Small intestine (tissue), 7 donors: Measurements from ENCODE around the gene TRIM3. TPM values are rescaled to one million over a fixed set of nuclear protein-coding genes. Genes with fewer than 3 reads are reported as not detected.

Experiments
- DNase-seq, 2 donors: peaks; one replicate each; pipeline versions ENCODE4 v3.0.0 to v3.0.0-alpha.2; 2013
- FAIRE-seq: peaks from 2 replicates; lab custom pipeline; 2012; peaks lifted over from hg19 to GRCh38; lab: Jason Lieb, UNC
- H3K27ac ChIP-seq, 3 donors: one replicate each; pipeline ENCODE4 v1.5.1; 2013; ENCODE audit warnings: low read length in 2 of 3, mild to moderate bottlenecking in 2 of 3, control low read depth in 1 of 3, inconsistent platforms in 1 of 3, low read depth in 1 of 3, moderate library complexity in 1 of 3
- H3K27me3 ChIP-seq, 3 donors: one replicate each; pipeline ENCODE4 v1.6.1; 2013; ENCODE audit warnings: low read length in 3 of 3, inconsistent platforms in 1 of 3; ENCODE audit not compliant: control insufficient read depth in 3 of 3, insufficient read depth in 3 of 3
- H3K36me3 ChIP-seq, 3 donors: one replicate each; pipeline ENCODE4 v1.6.1; 2013; ENCODE audit warnings: low read length in 3 of 3, inconsistent platforms in 1 of 3, low read depth in 1 of 3, mild to moderate bottlenecking in 1 of 3, moderate library complexity in 1 of 3; ENCODE audit not compliant: control insufficient read depth in 3 of 3, insufficient read depth in 2 of 3
- H3K4me1 ChIP-seq, 3 donors: one replicate each; pipeline ENCODE4 v1.6.1; 2013; ENCODE audit warnings: low read length in 2 of 3, inconsistent platforms in 1 of 3, low read depth in 1 of 3, mild to moderate bottlenecking in 1 of 3, moderate library complexity in 1 of 3; ENCODE audit not compliant: control insufficient read depth in 3 of 3, insufficient read depth in 2 of 3
- H3K4me3 ChIP-seq, 3 donors: one replicate each; pipeline ENCODE4 v1.5.1; 2013; ENCODE audit warnings: low read length in 3 of 3, control low read depth in 1 of 3, inconsistent platforms in 1 of 3, low read depth in 1 of 3, mild to moderate bottlenecking in 1 of 3, moderate library complexity in 1 of 3
- H3K9me3 ChIP-seq, 2 donors: one replicate each; pipeline ENCODE4 v1.6.1; 2013; ENCODE audit warnings: low read depth in 1 of 2, low read length in 1 of 2; ENCODE audit not compliant: control insufficient read depth in 2 of 2, insufficient read depth in 1 of 2
- WGBS, 3 donors: extraction: QIAGEN DNeasy Blood & Tissue Kit; methylation state at CpG; one replicate each; pipeline ENCODE4 v1.1.7; 2013; 5-methylcytosine and 5-hydroxymethylcytosine counted together
- polyA plus RNA-seq, 4 donors: library from polyadenylated mRNA; stranded (reverse) in 3 of 4; unstranded in 1 of 4; fragments of 200-250 nt in 3 of 4; fragments of 120-200 nt in 1 of 4; gene quantifications; one replicate each; pipeline versions ENCODE4 v1.2.1 to v1.2.3, GENCODE V29; 2013
- donor health status: healthy with polysubstance abuse.
- donor health status: control.
- donor health status: control.
- donor health status: Bipolar disorder and iron deficiency.
- donor health status: healthy.

TRIM3 gene
- polyA plus RNA-seq, 4 donors, result 11.0 to 96.4 (median 39.3) TPM

DNA sequence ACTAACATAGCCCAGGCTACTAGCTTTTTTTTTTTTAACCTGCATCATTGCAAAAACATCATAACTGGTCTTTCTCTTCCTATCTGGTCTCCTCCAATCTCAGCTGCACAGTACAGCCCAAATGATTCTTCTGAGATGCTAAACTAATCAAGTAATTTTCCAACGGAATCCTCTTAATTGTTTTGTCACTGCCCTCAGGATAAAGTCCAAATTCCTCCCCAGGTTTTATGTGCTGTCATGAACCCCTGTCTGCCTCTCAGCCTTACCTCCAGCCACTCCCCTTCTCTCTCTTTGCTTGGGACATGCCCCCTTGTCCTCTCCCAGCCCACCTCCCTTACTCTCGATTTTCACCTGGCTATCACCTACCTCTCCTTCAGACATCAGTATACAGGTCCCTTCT lies 67.4 kb downstream of the TRIM3 start:
- no peak for FAIRE-seq
- no peak for DNase-seq
- Histone ChIP-seq H3K4me3 (no peak overlapping the region), H3K27ac (no peak overlapping the region), H3K4me1 (peaks cover 0 to 11% (median 0%) of the 10 kb centered on the region in 3 donors), H3K9me3 (no peaks in the 10 kb centered on the region), H3K36me3 (peaks cover 0 to 55% (median 0%) of the 10 kb centered on the region in 3 donors), H3K27me3 (no peaks in the 10 kb centered on the region)
- WGBS, 3 donors, result 16 to 51% (median 33%) methylated on average over 2 of the region's 2 CpGs

GRCh38 chr11:6405846-6406245 lies 67.9 kb downstream of the TRIM3 start:
- Histone ChIP-seq H3K4me1 (peaks cover 0 to 11% (median 0%) of the 10 kb centered on the region in 3 donors), H3K4me3 (no peak overlapping the region), H3K27ac (peak overlapping the region in 1 of 3 donors; percentile 0), H3K36me3 (peaks cover 0 to 56% (median 0%) of the 10 kb centered on the region in 3 donors), H3K9me3 (no peaks in the 10 kb centered on the region), H3K27me3 (no peaks in the 10 kb centered on the region)
- FAIRE-seq, result no peak
- no peak for DNase-seq
- WGBS, 3 donors, result 92 to 95% (median 93%) methylated on average over 6 of the region's 6 CpGs

GRCh38 chr11:6405052-6405667 lies 68.6 kb downstream of the TRIM3 start:
- no peak for FAIRE-seq
- 81 to 95% (median 92%) methylated on average over 13 of the region's 13 CpGs for WGBS, 3 donors

GRCh38 chr11:6404342-6405051 lies 69.2 kb downstream of the TRIM3 start:
- peak overlapping the region; percentile 1 to 57 (median 51) for H3K27ac ChIP-seq
- peaks cover 0 to 11% (median 0%) of the 10 kb centered on the region in 3 donors for H3K4me1 ChIP-seq
- FAIRE-seq (no peak), DNase-seq (peak in 1 of 2 donors; percentile 27)
- no peaks in the 10 kb centered on the region for H3K27me3 ChIP-seq
- WGBS, 3 donors, result 75 to 84% (median 82%) methylated on average over 15 to 16 of the region's 16 CpGs
- no peaks in the 10 kb centered on the region for H3K9me3 ChIP-seq
- H3K36me3 ChIP-seq, result peaks cover 0 to 55% (median 0%) of the 10 kb centered on the region in 3 donors
- H3K4me3 ChIP-seq, result no peak overlapping the region

More at GRCh38 chr11:6405052-6405667, 68.6 kb downstream of the TRIM3 start:
- peak in 1 of 2 donors; percentile 48 for DNase-seq
- no peaks in the 10 kb centered on the region for H3K27me3 ChIP-seq
- peaks cover 0 to 55% (median 0%) of the 10 kb centered on the region in 3 donors for H3K36me3 ChIP-seq
- H3K27ac ChIP-seq, result peak overlapping the region; percentile 17 to 57 (median 51)
- H3K4me1 ChIP-seq, result peaks cover 0 to 11% (median 0%) of the 10 kb centered on the region in 3 donors
- H3K9me3 ChIP-seq, result no peaks in the 10 kb centered on the region
- H3K4me3 ChIP-seq, result no peak overlapping the region

GRCh38 chr11:6403539-6403938 lies 70.2 kb downstream of the TRIM3 start:
- peaks cover 0 to 51% (median 0%) of the 10 kb centered on the region in 3 donors for H3K36me3 ChIP-seq
- 89 to 91% (median 90%) methylated on average over 8 of the region's 8 CpGs for WGBS, 3 donors
- no peaks in the 10 kb centered on the region for H3K27me3 ChIP-seq
- H3K4me1 ChIP-seq, result peaks cover 0 to 11% (median 0%) of the 10 kb centered on the region in 3 donors
- no peak for FAIRE-seq
- H3K9me3 ChIP-seq, result no peaks in the 10 kb centered on the region
- no peak overlapping the region for H3K4me3 ChIP-seq
- DNase-seq, result no peak
- peak overlapping the region in 2 of 3 donors; percentile 46 to 71 for H3K27ac ChIP-seq

- H3K27ac ChIP-seq, result peak overlapping the region in 2 of 3 donors; percentile 46 to 71
Measured at GRCh38 chr11:6402561-6402981, 71.2 kb downstream of the TRIM3 start.

GRCh38 chr11:6402061-6402470 lies 71.7 kb downstream of the TRIM3 start:
- WGBS, 3 donors, result 76 to 93% (median 78%) methylated on average over 11 to 12 of the region's 12 CpGs
- Histone ChIP-seq H3K36me3 (peaks cover 0 to 55% (median 0%) of the 10 kb centered on the region in 3 donors), H3K4me1 (peaks cover 0 to 11% (median 0%) of the 10 kb centered on the region in 3 donors), H3K9me3 (no peaks in the 10 kb centered on the region), H3K27ac (peak overlapping the region in 2 of 3 donors; percentile 2 to 71), H3K27me3 (no peaks in the 10 kb centered on the region), H3K4me3 (no peak overlapping the region)
- no peak for FAIRE-seq
- no peak for DNase-seq

More at GRCh38 chr11:6402561-6402981, 71.2 kb downstream of the TRIM3 start:
- H3K36me3 ChIP-seq, result peaks cover 0 to 54% (median 0%) of the 10 kb centered on the region in 3 donors
- no peaks in the 10 kb centered on the region for H3K27me3 ChIP-seq
- no peaks in the 10 kb centered on the region for H3K9me3 ChIP-seq
- 63 to 86% (median 72%) methylated on average over 7 of the region's 7 CpGs for WGBS, 3 donors
- DNase-seq, result peak in 1 of 2 donors; percentile 74
- FAIRE-seq, result no peak
- H3K4me3 ChIP-seq, result peak overlapping the region in 1 of 3 donors; percentile 10
- peaks cover 0 to 11% (median 0%) of the 10 kb centered on the region in 3 donors for H3K4me1 ChIP-seq

- Histone ChIP-seq H3K9me3 (no peaks in the 10 kb centered on the region), H3K27me3 (no peaks in the 10 kb centered on the region), H3K27ac (peak overlapping the region in 2 of 3 donors; percentile 2 to 71), H3K4me3 (no peak overlapping the region), H3K36me3 (peaks cover 0 to 58% (median 0%) of the 10 kb centered on the region in 3 donors), H3K4me1 (peaks cover 0 to 7% (median 0%) of the 10 kb centered on the region in 3 donors)
- FAIRE-seq (no peak), DNase-seq (no peak)
- 68 to 86% (median 69%) methylated on average over 7 of the region's 7 CpGs for WGBS, 3 donors
Measured at GRCh38 chr11:6401464-6401863, 72.3 kb downstream of the TRIM3 start.
